Measurements from ENCODE around the gene RMP24.
"Not testable (repeated sequence)": the region's sequence is repeated elsewhere in the genome, so short reads cannot be mapped to it uniquely, and the experiment has no call there.

Gene RMP24

DNA sequence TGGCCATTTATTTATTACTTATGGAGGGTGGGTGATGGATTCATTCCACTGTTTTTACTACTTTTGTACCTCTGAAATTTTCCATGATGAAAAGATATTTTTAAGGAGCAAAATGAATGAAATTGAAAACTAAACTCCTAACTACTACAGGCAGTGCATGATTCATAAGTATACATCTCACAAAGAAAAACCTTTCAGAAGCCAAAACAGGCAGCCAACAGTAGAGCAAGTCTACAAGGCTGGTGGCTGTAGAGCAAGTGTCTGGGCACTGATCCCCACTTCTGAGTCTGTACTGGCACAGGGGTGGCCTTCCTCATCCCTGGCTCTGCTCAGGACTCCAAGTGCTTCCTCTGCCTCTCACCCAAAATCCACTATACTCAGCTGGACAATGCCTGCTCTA, 8.2 kb upstream of the RMP24 start (continued):
- no peak for TF ChIP-seq AFF4 (CRISPR knock-in tag; IDR thresholded peaks at IDR 0.05)

DNA sequence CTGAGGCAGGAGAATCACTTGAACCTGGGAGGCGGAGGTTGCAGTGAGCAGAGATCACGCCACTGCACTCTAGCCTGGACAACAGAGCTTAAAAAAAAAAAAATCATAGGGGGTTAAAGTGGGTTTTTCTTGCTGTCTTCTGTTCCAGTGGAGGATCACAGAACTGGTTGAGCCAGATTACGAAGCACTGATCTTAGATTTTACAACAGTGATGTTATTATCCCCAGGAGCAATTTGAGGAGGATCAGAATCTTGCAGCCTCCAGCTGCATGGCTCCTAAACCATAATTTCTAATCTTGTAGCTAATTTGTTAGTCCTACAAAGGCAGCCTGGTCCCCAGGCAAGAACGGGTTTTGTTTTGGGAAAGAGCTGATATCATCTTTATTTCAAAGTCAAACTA, 4.6 kb upstream of the RMP24 start:
- in situ Hi-C loops (cut with HindIII; ENCODE audit: extremely low pct_ligation_motif_present, low pct_unique_long_range_greater_than_20kb): loop anchor here (25.0 kb wide), 1 partner anchor 581 kb away; the partner anchor contains the start of gene ZNF396
- BruUV-seq (replicated peaks); DNase-seq (ENCODE audit: low spot score); intact Hi-C loops (cut with micrococcal nuclease; ENCODE audit: unreplicated experiment); FAIRE-seq; POLR2A ChIA-PET; H3K4me2 ChIP-seq (ENCODE audit: low read depth, low read length); H3K9ac ChIP-seq (ENCODE audit: insufficient read depth, low read depth, low read length); H4K20me1 ChIP-seq (ENCODE audit: insufficient read depth, low read length); H3K27me3 ChIP-seq (ENCODE audit: control insufficient read depth in 1 of 2, insufficient read depth in 2 of 2, low read length in 2 of 2); H3K4me3 ChIP-seq (replicated peaks in 1 of 3; ENCODE audit: insufficient read depth in 1 of 3, low read depth in 2 of 3, low read length in 3 of 3); H3K27ac ChIP-seq (ENCODE audit: extremely low read length, insufficient read depth, low read length); H3K79me2 ChIP-seq (ENCODE audit: insufficient read depth, low read length); H2AFZ ChIP-seq (ENCODE audit: low read length); H3K36me3 ChIP-seq (replicated peaks in 1 of 2; ENCODE audit: control insufficient read depth in 1 of 2, insufficient read depth in 2 of 2, low read length in 2 of 2); CTCF ChIA-PET (ENCODE audit: low intra/inter-chr PET ratio, low total read pairs); ATAC-seq; H3K9me3 ChIP-seq (ENCODE audit: low read length): not testable (repeated sequence)
- peaks cover 14% of the 10 kb centered on the region for H3K4me1 ChIP-seq (ENCODE audit: insufficient read depth, low read length)
- 65% methylated on average over 4 of the region's 4 CpGs for WGBS (ENCODE audit: low lambda C conversion rate)

DNA sequence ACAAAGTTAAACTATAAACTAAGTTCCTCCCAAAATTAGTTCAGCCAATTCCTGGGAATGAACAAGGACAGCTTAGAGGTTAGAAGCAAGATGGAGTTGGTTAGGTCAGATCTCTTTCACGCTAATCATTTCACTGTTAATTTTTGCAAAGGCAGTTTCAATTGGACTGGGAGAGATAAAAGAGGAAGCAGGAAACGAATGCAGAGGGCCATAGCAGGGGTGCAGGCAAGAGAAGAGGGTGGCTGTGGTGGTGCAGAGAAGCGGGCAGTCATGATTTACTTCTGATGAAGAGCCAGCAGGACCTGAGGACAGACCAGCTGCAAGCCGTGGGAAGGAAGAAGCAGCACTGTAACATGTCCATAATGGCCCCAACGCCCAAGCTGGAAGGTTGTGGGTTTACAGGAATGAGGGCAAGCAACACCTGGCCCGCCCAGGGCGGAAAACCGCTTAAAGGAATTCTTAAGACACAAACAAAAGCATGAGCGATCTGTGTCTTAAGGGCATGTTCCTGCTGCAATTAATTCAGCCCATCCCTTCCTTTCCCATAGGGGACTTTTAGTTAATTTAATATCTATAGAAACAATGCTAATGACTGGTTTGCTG, 4.1 kb upstream of the RMP24 start:
- Histone ChIP-seq H2AFZ (ENCODE audit: low read length) (no peak overlapping the region), H3K4me1 (ENCODE audit: insufficient read depth, low read length) (peaks cover 13% of the 10 kb centered on the region), H3K9ac (ENCODE audit: insufficient read depth, low read depth, low read length) (no peak overlapping the region), H3K27me3 (ENCODE audit: control insufficient read depth in 1 of 2, insufficient read depth in 2 of 2, low read length in 2 of 2) (no peaks in the 10 kb centered on the region; a peak in 1 of 5 replicates), H3K4me3 (replicated peaks in 1 of 3; ENCODE audit: insufficient read depth in 1 of 3, low read depth in 2 of 3, low read length in 3 of 3) (no peak overlapping the region), H3K36me3 (replicated peaks in 1 of 2; ENCODE audit: control insufficient read depth in 1 of 2, insufficient read depth in 2 of 2, low read length in 2 of 2) (no peaks in the 10 kb centered on the region), H3K79me2 (ENCODE audit: insufficient read depth, low read length) (peaks cover 8% of the 10 kb centered on the region), H3K27ac (ENCODE audit: extremely low read length, insufficient read depth, low read length) (no peak overlapping the region), H4K20me1 (ENCODE audit: insufficient read depth, low read length) (no peaks in the 10 kb centered on the region), H3K4me2 (ENCODE audit: low read depth, low read length) (no peak overlapping the region), H3K9me3 (ENCODE audit: low read length) (no peaks in the 10 kb centered on the region)
- DNase-seq (ENCODE audit: low spot score) (no peak), ATAC-seq (no peak), FAIRE-seq (no peak)
- intact Hi-C loops (cut with micrococcal nuclease; ENCODE audit: unreplicated experiment): no loop called here
- in situ Hi-C loops (cut with HindIII; ENCODE audit: extremely low pct_ligation_motif_present, low pct_unique_long_range_greater_than_20kb): loop anchor here (25.0 kb wide), 1 partner anchor 581 kb away; the partner anchor contains the start of gene ZNF396
- CTCF ChIA-PET (ENCODE audit: low intra/inter-chr PET ratio, low total read pairs): no interaction called here
- POLR2A ChIA-PET: no interaction called here
- WGBS (ENCODE audit: low lambda C conversion rate): 62% methylated on average over 9 of the region's 9 CpGs
- no TSS peak for BruUV-seq (replicated peaks)
- TF ChIP-seq NR2C2 (CRISPR knock-in tag; IDR thresholded peaks at IDR 0.05; ENCODE audit: borderline replicate concordance) (no peak), ZNF570 (CRISPR knock-in tag; IDR thresholded peaks at IDR 0.05; ENCODE audit: borderline replicate concordance) (no peak), ZNF432 (CRISPR knock-in tag; IDR thresholded peaks at IDR 0.05; ENCODE audit: borderline replicate concordance) (no peak), FOXO4 (CRISPR knock-in tag; conservative IDR thresholded peaks at IDR 0.05) (no peak), HDAC6 (IDR thresholded peaks at IDR 0.05; ENCODE audit: low read depth, low read length) (no peak), SMAD1 (CRISPR knock-in tag; IDR thresholded peaks at IDR 0.05; ENCODE audit: borderline replicate concordance, low read depth) (no peak)
- TF ChIP-seq, protein P1, sequence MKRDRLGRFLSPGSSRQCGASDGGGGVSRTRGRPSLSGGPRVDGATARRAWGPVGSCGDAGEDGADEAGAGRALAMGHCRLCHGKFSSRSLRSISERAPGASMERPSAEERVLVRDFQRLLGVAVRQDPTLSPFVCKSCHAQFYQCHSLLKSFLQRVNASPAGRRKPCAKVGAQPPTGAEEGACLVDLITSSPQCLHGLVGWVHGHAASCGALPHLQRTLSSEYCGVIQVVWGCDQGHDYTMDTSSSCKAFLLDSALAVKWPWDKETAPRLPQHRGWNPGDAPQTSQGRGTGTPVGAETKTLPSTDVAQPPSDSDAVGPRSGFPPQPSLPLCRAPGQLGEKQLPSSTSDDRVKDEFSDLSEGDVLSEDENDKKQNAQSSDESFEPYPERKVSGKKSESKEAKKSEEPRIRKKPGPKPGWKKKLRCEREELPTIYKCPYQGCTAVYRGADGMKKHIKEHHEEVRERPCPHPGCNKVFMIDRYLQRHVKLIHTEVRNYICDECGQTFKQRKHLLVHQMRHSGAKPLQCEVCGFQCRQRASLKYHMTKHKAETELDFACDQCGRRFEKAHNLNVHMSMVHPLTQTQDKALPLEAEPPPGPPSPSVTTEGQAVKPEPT (CRISPR knock-in tag; IDR thresholded peaks at IDR 0.05; ENCODE audit: low read depth): no peak
